ENCODE data around the gene NHEJ1.

The NHEJ1 gene

GRCh38 chr2:219071131-219071816 lies 89.3 kb downstream of the NHEJ1 start:
- no peak for TF ChIP-seq CTCF (IDR thresholded peaks at IDR 0.05)

GRCh38 chr2:219065484-219065883 lies 95.1 kb downstream of the NHEJ1 start:
- no peak for TF ChIP-seq CTCF (IDR thresholded peaks at IDR 0.05)

- no peak for TF ChIP-seq CTCF (IDR thresholded peaks at IDR 0.05)
Measured at GRCh38 chr2:219062081-219062480, 98.5 kb downstream of the NHEJ1 start.

GRCh38 chr2:219060821-219061791 lies 99.5 kb downstream of the NHEJ1 start, which contains the start of gene IHH:
IHH (minus strand) TSS chr2:219060921; CDS start chr2:219060467, 454 bp downstream.
- TF ChIP-seq CTCF (IDR thresholded peaks at IDR 0.05) = no peak

GRCh38 chr2:219059725-219060682 lies 100.6 kb downstream of the NHEJ1 start:
- TF ChIP-seq CTCF (IDR thresholded peaks at IDR 0.05) = no peak

GRCh38 chr2:219059375-219059724 lies 101.3 kb downstream of the NHEJ1 start:
- TF ChIP-seq CTCF (IDR thresholded peaks at IDR 0.05) = no peak

All from LNCAP (cell line).